ENCODE data around the gene ACTN3. TPM values are rescaled to one million over a fixed set of nuclear protein-coding genes. Genes with fewer than 3 reads are reported as not detected.

Gene ACTN3
- total RNA-seq, 1 donor from 2014 or later = not detected

- Mint-ChIP-seq H3K4me3 (ENCODE audit: unreplicated experiment) (no peak overlapping the region), H3K4me1 (ENCODE audit: low read depth, unreplicated experiment) (no peaks in the 10 kb centered on the region), H3K27ac (ENCODE audit: unreplicated experiment) (peak overlapping the region; percentile 47), H3K36me3 (ENCODE audit: low read depth, unreplicated experiment) (peaks cover 2% of the 10 kb centered on the region), H3K27me3 (ENCODE audit: low read depth, unreplicated experiment) (peaks cover 27% of the 10 kb centered on the region), H3K9me3 (ENCODE audit: unreplicated experiment) (no peaks in the 10 kb centered on the region)
- no peaks in the 10 kb centered on the region for H3K9me3 ChIP-seq (ENCODE audit: insufficient read depth, low read depth, low read length)
- H3K4me2 ChIP-seq (ENCODE audit: low read length) = no peak overlapping the region
- no peaks in the 10 kb centered on the region for H4K20me1 ChIP-seq (ENCODE audit: insufficient read depth, low read length)
- FAIRE-seq = no peak
- H3K27ac ChIP-seq (ENCODE audit: low read depth, low read length) = no peak overlapping the region
- H3K4me3 ChIP-seq (ENCODE audit: insufficient read depth, low read depth, low read length) = no peak overlapping the region
- peaks cover 2% of the 10 kb centered on the region for H3K27me3 ChIP-seq (ENCODE audit: insufficient read depth, low read length)
- H3K4me1 ChIP-seq (ENCODE audit: insufficient read depth, low read length) = peaks cover 7% of the 10 kb centered on the region
- no peaks in the 10 kb centered on the region for H3K79me2 ChIP-seq (ENCODE audit: insufficient read depth, low read length)
- no peak overlapping the region for H2AFZ ChIP-seq (ENCODE audit: low read depth, low read length)
- no peak overlapping the region for H3K9ac ChIP-seq (ENCODE audit: low read length)
- DNase-seq (ENCODE audit: low read depth) = no peak
- TF ChIP-seq EZH2 (IDR thresholded peaks at IDR 0.05; ENCODE audit: insufficient read depth, low read length) = no peak
- TF ChIP-seq, protein P1, sequence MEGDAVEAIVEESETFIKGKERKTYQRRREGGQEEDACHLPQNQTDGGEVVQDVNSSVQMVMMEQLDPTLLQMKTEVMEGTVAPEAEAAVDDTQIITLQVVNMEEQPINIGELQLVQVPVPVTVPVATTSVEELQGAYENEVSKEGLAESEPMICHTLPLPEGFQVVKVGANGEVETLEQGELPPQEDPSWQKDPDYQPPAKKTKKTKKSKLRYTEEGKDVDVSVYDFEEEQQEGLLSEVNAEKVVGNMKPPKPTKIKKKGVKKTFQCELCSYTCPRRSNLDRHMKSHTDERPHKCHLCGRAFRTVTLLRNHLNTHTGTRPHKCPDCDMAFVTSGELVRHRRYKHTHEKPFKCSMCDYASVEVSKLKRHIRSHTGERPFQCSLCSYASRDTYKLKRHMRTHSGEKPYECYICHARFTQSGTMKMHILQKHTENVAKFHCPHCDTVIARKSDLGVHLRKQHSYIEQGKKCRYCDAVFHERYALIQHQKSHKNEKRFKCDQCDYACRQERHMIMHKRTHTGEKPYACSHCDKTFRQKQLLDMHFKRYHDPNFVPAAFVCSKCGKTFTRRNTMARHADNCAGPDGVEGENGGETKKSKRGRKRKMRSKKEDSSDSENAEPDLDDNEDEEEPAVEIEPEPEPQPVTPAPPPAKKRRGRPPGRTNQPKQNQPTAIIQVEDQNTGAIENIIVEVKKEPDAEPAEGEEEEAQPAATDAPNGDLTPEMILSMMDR (IDR thresholded peaks at IDR 0.05; ENCODE audit: insufficient read depth, low read depth, low read length) = no peak
- H3K36me3 ChIP-seq (ENCODE audit: insufficient read depth, low read length) = no peaks in the 10 kb centered on the region
Observed at GRCh38 chr11:66549696-66550095, 3.0 kb downstream of the ACTN3 start.

- Histone ChIP-seq H3K9me3 (ENCODE audit: insufficient read depth, low read depth, low read length) (no peaks in the 10 kb centered on the region), H2AFZ (ENCODE audit: low read depth, low read length) (no peak overlapping the region), H3K4me3 (ENCODE audit: insufficient read depth, low read depth, low read length) (no peak overlapping the region), H3K79me2 (ENCODE audit: insufficient read depth, low read length) (no peaks in the 10 kb centered on the region), H3K4me1 (ENCODE audit: insufficient read depth, low read length) (peaks cover 4% of the 10 kb centered on the region), H3K27ac (ENCODE audit: low read depth, low read length) (no peak overlapping the region), H3K27me3 (ENCODE audit: insufficient read depth, low read length) (peaks cover 2% of the 10 kb centered on the region), H3K4me2 (ENCODE audit: low read length) (no peak overlapping the region), H3K9ac (ENCODE audit: low read length) (no peak overlapping the region), H4K20me1 (ENCODE audit: insufficient read depth, low read length) (no peaks in the 10 kb centered on the region), H3K36me3 (ENCODE audit: insufficient read depth, low read length) (no peaks in the 10 kb centered on the region)
- Mint-ChIP-seq H3K36me3 (ENCODE audit: low read depth, unreplicated experiment) (peaks cover 2% of the 10 kb centered on the region), H3K27me3 (ENCODE audit: low read depth, unreplicated experiment) (peaks cover 30% of the 10 kb centered on the region), H3K27ac (ENCODE audit: unreplicated experiment) (no peak overlapping the region), H3K4me1 (ENCODE audit: low read depth, unreplicated experiment) (no peaks in the 10 kb centered on the region), H3K4me3 (ENCODE audit: unreplicated experiment) (no peak overlapping the region), H3K9me3 (ENCODE audit: unreplicated experiment) (no peaks in the 10 kb centered on the region)
- TF ChIP-seq, protein P1 (IDR thresholded peaks at IDR 0.05; ENCODE audit: insufficient read depth, low read depth, low read length) = no peak
- TF ChIP-seq EZH2 (IDR thresholded peaks at IDR 0.05; ENCODE audit: insufficient read depth, low read length) = no peak
- FAIRE-seq (no peak), DNase-seq (ENCODE audit: low read depth) (no peak)
Observed at GRCh38 chr11:66550887-66551286, 4.2 kb downstream of the ACTN3 start.

GRCh38 chr11:66554602-66555001 lies 7.9 kb downstream of the ACTN3 start:
- Histone ChIP-seq H2AFZ (ENCODE audit: low read depth, low read length) (no peak overlapping the region), H3K4me3 (ENCODE audit: insufficient read depth, low read depth, low read length) (no peak overlapping the region), H3K9me3 (ENCODE audit: insufficient read depth, low read depth, low read length) (no peaks in the 10 kb centered on the region), H4K20me1 (ENCODE audit: insufficient read depth, low read length) (no peaks in the 10 kb centered on the region), H3K79me2 (ENCODE audit: insufficient read depth, low read length) (no peaks in the 10 kb centered on the region), H3K9ac (ENCODE audit: low read length) (no peak overlapping the region), H3K36me3 (ENCODE audit: insufficient read depth, low read length) (no peaks in the 10 kb centered on the region), H3K27ac (ENCODE audit: low read depth, low read length) (no peak overlapping the region), H3K27me3 (ENCODE audit: insufficient read depth, low read length) (peaks cover 2% of the 10 kb centered on the region), H3K4me1 (ENCODE audit: insufficient read depth, low read length) (no peaks in the 10 kb centered on the region), H3K4me2 (ENCODE audit: low read length) (no peak overlapping the region)
- peaks cover 2% of the 10 kb centered on the region for H3K36me3 Mint-ChIP-seq (ENCODE audit: low read depth, unreplicated experiment)
- no peak overlapping the region for H3K4me3 Mint-ChIP-seq (ENCODE audit: unreplicated experiment)
- DNase-seq (ENCODE audit: low read depth) (no peak), FAIRE-seq (no peak)
- TF ChIP-seq EZH2 (IDR thresholded peaks at IDR 0.05; ENCODE audit: insufficient read depth, low read length) = no peak
- TF ChIP-seq, protein P1 (IDR thresholded peaks at IDR 0.05; ENCODE audit: insufficient read depth, low read depth, low read length) = no peak
- H3K27me3 Mint-ChIP-seq (ENCODE audit: low read depth, unreplicated experiment) = peaks cover 20% of the 10 kb centered on the region
- no peak overlapping the region for H3K27ac Mint-ChIP-seq (ENCODE audit: unreplicated experiment)
- peaks cover 2% of the 10 kb centered on the region for H3K9me3 Mint-ChIP-seq (ENCODE audit: unreplicated experiment)
- H3K4me1 Mint-ChIP-seq (ENCODE audit: low read depth, unreplicated experiment) = no peaks in the 10 kb centered on the region

Data from astrocyte (in vitro differentiated cells and primary cell).